WTC11 (cell line): ENCODE measurements around the gene DCT.
A peak's percentile ranks its signal among the peaks of the same experiment; 100 is the strongest.

Experiments used
- ARID4B ChIP-seq: sonication (generic); formaldehyde crosslinking; IDR thresholded peaks from 2 replicates; pipeline ENCODE4 v1.8.0; 2023; ENCODE audit warnings: missing genetic modification reagents, mild to moderate bottlenecking, borderline replicate concordance
- ATF3 ChIP-seq: sonication (generic); formaldehyde crosslinking; conservative IDR thresholded peaks from 2 replicates; pipeline ENCODE4 v1.8.1; 2022; ENCODE audit warnings: mild to moderate bottlenecking, missing genetic modification reagents
- CTCF ChIP-seq: fragments of 200-600 bp; IDR thresholded peaks from 2 replicates; pipeline ENCODE4 v1.8.0; 2022; ENCODE audit warnings: antibody characterized with exemption
- JUN ChIP-seq: sonication (generic); formaldehyde crosslinking; IDR thresholded peaks from 2 replicates; pipeline ENCODE4 v1.8.0; 2023; ENCODE audit warnings: mild to moderate bottlenecking, missing genetic modification reagents
- NR3C1 ChIP-seq: sonication (generic); formaldehyde crosslinking; conservative IDR thresholded peaks from 2 replicates; pipeline ENCODE4 v1.8.1; 2023; ENCODE audit warnings: low read depth, mild to moderate bottlenecking, missing genetic modification reagents
- TEAD1 ChIP-seq: sonication (generic); formaldehyde crosslinking; IDR thresholded peaks from 2 replicates; pipeline ENCODE4 v1.8.0; 2022; ENCODE audit warnings: mild to moderate bottlenecking, missing genetic modification reagents
- TEAD4 ChIP-seq: sonication (generic); formaldehyde crosslinking; IDR thresholded peaks from 2 replicates; pipeline ENCODE4 v1.8.0; 2022; ENCODE audit warnings: mild to moderate bottlenecking, missing genetic modification reagents
- USF1 ChIP-seq: sonication (generic); formaldehyde crosslinking; IDR thresholded peaks from 2 replicates; pipeline ENCODE4 v1.8.0; 2022; ENCODE audit warnings: mild to moderate bottlenecking, missing genetic modification reagents

GRCh38 chr13:94435604-94436226 is 43.8 kb downstream of the DCT start:
- peak; percentile 56 for TF ChIP-seq CTCF
- no peak for TF ChIP-seq JUN
- TF ChIP-seq USF1 (CRISPR knock-in tag) = no peak
- TF ChIP-seq TEAD1 (CRISPR knock-in tag) = no peak
- TF ChIP-seq NR3C1 (CRISPR knock-in tag) = no peak
- TF ChIP-seq ATF3 (CRISPR knock-in tag) = no peak
- TF ChIP-seq ARID4B = no peak
- no peak for TF ChIP-seq TEAD4 (CRISPR knock-in tag)
